Small intestine (tissue), 7 donors: ENCODE measurements around the gene CHST12. TPM values are rescaled to one million over a fixed set of nuclear protein-coding genes. Genes with fewer than 3 reads are reported as not detected.
"Not testable (repeated sequence)": the region's sequence is repeated elsewhere in the genome, so short reads cannot be mapped to it uniquely, and the experiment has no call there.

ENCODE experiments used
- DNase-seq, 2 donors: peaks; one replicate each; pipeline versions ENCODE4 v3.0.0 to v3.0.0-alpha.2; 2013
- FAIRE-seq: peaks from 2 replicates; lab custom pipeline; 2012; peaks lifted over from hg19 to GRCh38; lab: Jason Lieb, UNC
- H3K27ac ChIP-seq, 3 donors: one replicate each; pipeline ENCODE4 v1.5.1; 2013; ENCODE audit warnings: low read length in 2 of 3, mild to moderate bottlenecking in 2 of 3, control low read depth in 1 of 3, inconsistent platforms in 1 of 3, low read depth in 1 of 3, moderate library complexity in 1 of 3
- H3K27me3 ChIP-seq, 3 donors: one replicate each; pipeline ENCODE4 v1.6.1; 2013; ENCODE audit warnings: low read length in 3 of 3, inconsistent platforms in 1 of 3; ENCODE audit not compliant: control insufficient read depth in 3 of 3, insufficient read depth in 3 of 3
- H3K36me3 ChIP-seq, 3 donors: one replicate each; pipeline ENCODE4 v1.6.1; 2013; ENCODE audit warnings: low read length in 3 of 3, inconsistent platforms in 1 of 3, low read depth in 1 of 3, mild to moderate bottlenecking in 1 of 3, moderate library complexity in 1 of 3; ENCODE audit not compliant: control insufficient read depth in 3 of 3, insufficient read depth in 2 of 3
- H3K4me1 ChIP-seq, 3 donors: one replicate each; pipeline ENCODE4 v1.6.1; 2013; ENCODE audit warnings: low read length in 2 of 3, inconsistent platforms in 1 of 3, low read depth in 1 of 3, mild to moderate bottlenecking in 1 of 3, moderate library complexity in 1 of 3; ENCODE audit not compliant: control insufficient read depth in 3 of 3, insufficient read depth in 2 of 3
- H3K4me3 ChIP-seq, 3 donors: one replicate each; pipeline ENCODE4 v1.5.1; 2013; ENCODE audit warnings: low read length in 3 of 3, control low read depth in 1 of 3, inconsistent platforms in 1 of 3, low read depth in 1 of 3, mild to moderate bottlenecking in 1 of 3, moderate library complexity in 1 of 3
- H3K9me3 ChIP-seq, 2 donors: one replicate each; pipeline ENCODE4 v1.6.1; 2013; ENCODE audit warnings: low read depth in 1 of 2, low read length in 1 of 2; ENCODE audit not compliant: control insufficient read depth in 2 of 2, insufficient read depth in 1 of 2
- WGBS, 3 donors: extraction: QIAGEN DNeasy Blood & Tissue Kit; methylation state at CpG; one replicate each; pipeline ENCODE4 v1.1.7; 2013; 5-methylcytosine and 5-hydroxymethylcytosine counted together
- polyA plus RNA-seq, 4 donors: library from polyadenylated mRNA; stranded (reverse) in 3 of 4; unstranded in 1 of 4; fragments of 200-250 nt in 3 of 4; fragments of 120-200 nt in 1 of 4; gene quantifications; one replicate each; pipeline versions ENCODE4 v1.2.1 to v1.2.3, GENCODE V29; 2013
- donor health status: healthy with polysubstance abuse.
- donor health status: control.
- donor health status: control.
- donor health status: Bipolar disorder and iron deficiency.
- donor health status: healthy.

Gene CHST12
- polyA plus RNA-seq, 4 donors = 1.8 to 10.9 (median 6.8) TPM

DNA sequence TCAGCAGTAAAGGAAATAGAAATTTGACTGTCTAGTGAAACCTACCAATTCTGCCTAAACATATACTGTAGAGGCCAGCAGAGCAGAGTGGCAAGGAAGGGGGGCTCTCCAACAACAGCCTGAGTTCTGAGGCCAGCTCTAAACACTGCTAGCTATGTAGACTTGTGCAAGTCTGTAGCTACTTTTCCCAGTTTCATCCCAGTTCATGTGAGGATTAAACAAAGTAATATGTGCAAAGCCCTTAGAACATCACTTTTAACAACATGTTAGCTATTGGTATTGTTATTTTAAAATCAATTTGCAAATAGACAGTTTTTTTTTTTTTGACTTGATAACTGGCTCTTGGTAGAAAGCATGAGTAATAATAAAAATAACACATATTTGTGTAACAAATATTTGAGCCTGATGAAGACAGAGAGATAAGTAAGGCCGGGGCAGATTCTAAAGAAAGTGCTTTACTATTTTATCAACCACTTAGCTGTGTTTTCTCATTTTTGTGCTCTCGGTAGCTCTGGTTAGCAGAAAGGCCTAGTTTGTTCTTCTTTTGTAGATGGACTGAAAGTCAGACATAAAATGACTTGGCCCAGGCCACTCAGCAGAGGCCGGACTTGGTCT, 9.3 kb downstream of the CHST12 start:
- Histone ChIP-seq H3K4me1 (peaks cover 0 to 9% (median 6%) of the 10 kb centered on the region in 3 donors), H3K27ac (no peak overlapping the region), H3K36me3 (peaks cover 0 to 3% (median 0%) of the 10 kb centered on the region in 3 donors), H3K27me3 (no peaks in the 10 kb centered on the region), H3K9me3 (no peaks in the 10 kb centered on the region), H3K4me3 (no peak overlapping the region)
- 77 to 88% (median 77%) methylated on average over 3 of the region's 3 CpGs for WGBS, 3 donors
- FAIRE-seq = no peak
- no peak for DNase-seq

DNA sequence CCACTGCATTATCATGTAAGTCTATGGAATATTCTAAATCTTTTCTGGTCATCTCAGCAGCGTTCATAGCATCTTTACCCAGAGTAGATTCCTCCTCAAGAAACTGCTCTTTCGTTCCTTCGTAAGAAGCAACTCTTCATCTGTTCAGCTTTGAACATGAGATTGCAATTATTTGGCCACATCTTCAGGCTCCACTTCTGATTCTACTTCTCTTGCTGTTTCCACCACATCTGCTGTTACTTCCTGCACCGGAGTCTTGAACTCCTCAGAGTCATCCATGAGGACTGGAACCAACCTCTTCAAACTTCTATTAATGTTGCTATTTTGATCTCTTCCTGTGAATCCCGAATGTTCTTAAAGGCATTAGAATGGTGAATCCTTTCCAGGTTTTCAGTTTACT, 12.7 kb downstream of the CHST12 start:
- 74 to 93% (median 84%) methylated on average over 5 of the region's 5 CpGs for WGBS, 3 donors
- H3K27ac ChIP-seq = no peak overlapping the region
- H3K27me3 ChIP-seq = no peaks in the 10 kb centered on the region
- peaks cover 0 to 14% (median 0%) of the 10 kb centered on the region in 3 donors for H3K36me3 ChIP-seq
- no peaks in the 10 kb centered on the region for H3K9me3 ChIP-seq
- peaks cover 0 to 9% (median 6%) of the 10 kb centered on the region in 3 donors for H3K4me1 ChIP-seq
- FAIRE-seq (no peak), DNase-seq (no peak)
- no peak overlapping the region for H3K4me3 ChIP-seq

DNA sequence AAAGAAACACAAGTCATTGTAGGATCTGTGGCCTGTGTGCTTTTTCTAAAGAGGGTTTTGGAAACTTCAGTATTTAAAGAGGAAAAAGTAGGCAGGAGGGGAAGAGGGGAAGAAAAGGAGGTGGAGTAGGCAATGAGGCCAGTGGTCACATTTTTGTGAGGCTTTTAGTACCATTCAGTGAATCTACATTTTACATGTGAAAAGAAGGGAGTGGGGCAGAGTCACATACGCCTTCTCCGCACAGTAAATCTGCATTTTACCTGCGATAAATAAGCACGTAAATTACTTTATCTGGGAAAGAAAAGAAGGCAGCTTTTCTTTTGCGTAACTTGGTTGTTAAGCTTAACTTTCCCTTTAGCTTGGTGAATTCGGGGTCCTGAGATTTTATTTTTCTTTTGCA, 13.2 kb downstream of the CHST12 start:
- Histone ChIP-seq H3K4me3 (no peak overlapping the region), H3K4me1 (peaks cover 0 to 9% (median 6%) of the 10 kb centered on the region in 3 donors), H3K27me3 (no peaks in the 10 kb centered on the region), H3K9me3 (no peaks in the 10 kb centered on the region), H3K36me3 (peaks cover 0 to 14% (median 0%) of the 10 kb centered on the region in 3 donors), H3K27ac (no peak overlapping the region)
- FAIRE-seq (no peak), DNase-seq (no peak)
- WGBS, 3 donors = 95 to 97% (median 96%) methylated on average over 6 of the region's 6 CpGs

DNA sequence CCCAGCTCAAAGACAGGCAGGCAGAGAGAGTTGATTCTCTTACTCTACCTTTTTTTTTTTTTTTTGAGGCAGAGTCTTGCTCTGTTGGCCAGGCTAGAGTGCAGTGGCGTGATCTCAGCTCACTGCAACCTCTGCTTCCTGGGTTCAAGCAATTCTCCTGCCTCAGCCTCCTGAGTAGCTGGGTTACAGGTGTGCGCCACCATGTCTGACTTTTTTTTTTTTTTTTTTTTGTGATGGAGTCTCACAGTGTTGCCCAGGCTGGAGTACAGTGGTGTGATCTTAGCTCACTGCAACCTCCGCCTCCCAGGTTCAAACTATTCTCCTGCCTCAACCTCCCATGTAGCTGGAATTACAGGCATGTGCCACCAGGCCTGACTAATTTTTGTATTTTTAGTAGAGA, 13.8 kb downstream of the CHST12 start:
- H3K4me1 ChIP-seq, H3K9me3 ChIP-seq, H3K27ac ChIP-seq, DNase-seq, FAIRE-seq, H3K27me3 ChIP-seq, H3K4me3 ChIP-seq: not testable (repeated sequence)
- 96 to 98% (median 97%) methylated on average over 3 of the region's 3 CpGs for WGBS, 3 donors
- H3K36me3 ChIP-seq = peaks cover 0 to 15% (median 0%) of the 10 kb centered on the region in 3 donors

DNA sequence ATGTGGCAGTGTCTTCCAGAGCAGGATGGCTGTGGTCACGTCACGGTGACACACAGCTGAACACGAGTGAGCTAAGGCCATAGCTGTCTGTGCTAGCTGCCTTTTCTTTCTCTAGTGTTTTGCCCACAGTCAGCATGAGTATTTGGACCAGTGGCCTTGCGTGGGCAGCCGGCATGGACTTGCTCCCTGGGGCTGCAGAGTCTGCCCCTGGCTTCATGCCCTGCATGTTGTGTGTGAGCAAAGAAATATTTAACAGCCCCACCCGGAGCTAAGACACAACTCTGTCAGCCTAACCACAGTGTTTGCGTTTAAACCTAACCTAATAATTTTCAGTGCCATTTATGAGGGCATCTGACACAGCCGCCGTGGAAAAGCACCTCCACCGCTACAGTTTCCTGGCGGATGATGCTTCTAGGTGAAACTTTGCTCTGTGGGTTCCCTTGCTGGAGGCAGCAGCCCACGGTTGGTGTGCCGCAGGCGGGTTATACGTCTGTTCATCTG, 14.6 kb downstream of the CHST12 start:
- FAIRE-seq = no peak
- Histone ChIP-seq H3K9me3 (no peaks in the 10 kb centered on the region), H3K36me3 (peaks cover 0 to 20% (median 0%) of the 10 kb centered on the region in 3 donors), H3K27me3 (no peaks in the 10 kb centered on the region), H3K27ac (peak overlapping the region in 1 of 3 donors; percentile 12), H3K4me1 (peaks cover 0 to 1% (median 0%) of the 10 kb centered on the region in 3 donors), H3K4me3 (no peak overlapping the region)
- no peak for DNase-seq
- 67 to 72% (median 69%) methylated on average over 15 of the region's 15 CpGs for WGBS, 3 donors

DNA sequence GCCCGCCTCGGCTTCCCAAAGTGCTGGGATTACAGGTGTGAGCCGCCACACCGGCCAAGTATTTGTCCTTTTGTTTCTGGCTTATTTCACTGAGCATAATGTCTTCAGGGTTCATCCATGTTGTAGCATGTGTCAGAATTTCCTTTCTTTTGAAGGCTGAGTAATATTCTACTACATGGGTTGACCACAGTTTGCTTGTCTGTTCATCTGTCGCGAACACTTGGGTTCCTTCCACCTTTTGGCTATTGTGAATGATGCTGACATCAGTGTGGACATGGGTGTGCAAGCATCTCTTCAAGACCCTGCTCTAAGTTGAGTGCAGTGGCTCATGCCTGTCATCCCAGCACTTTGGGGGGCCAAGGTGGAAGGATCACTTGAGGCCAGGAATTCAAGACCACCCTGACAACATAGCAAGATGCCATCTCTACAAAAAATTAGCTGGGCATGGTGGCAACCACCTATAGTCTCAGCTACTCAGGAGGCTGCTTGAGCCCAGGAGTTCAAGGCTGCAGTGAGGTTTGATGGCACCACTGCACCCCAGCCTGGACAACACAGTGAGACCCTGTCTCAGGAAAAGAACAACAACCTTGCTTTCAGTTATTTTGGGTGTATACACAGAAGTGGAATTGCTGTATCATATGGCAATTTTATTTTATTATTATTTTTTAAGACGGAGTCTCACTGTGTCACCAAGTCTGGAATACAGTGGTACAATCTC, 17.0 kb downstream of the CHST12 start:
- 90 to 95% (median 95%) methylated on average over 7 of the region's 7 CpGs for WGBS, 3 donors
- H3K4me1 ChIP-seq = peaks cover 0 to 2% (median 0%) of the 10 kb centered on the region in 3 donors
- FAIRE-seq = no peak

DNA sequence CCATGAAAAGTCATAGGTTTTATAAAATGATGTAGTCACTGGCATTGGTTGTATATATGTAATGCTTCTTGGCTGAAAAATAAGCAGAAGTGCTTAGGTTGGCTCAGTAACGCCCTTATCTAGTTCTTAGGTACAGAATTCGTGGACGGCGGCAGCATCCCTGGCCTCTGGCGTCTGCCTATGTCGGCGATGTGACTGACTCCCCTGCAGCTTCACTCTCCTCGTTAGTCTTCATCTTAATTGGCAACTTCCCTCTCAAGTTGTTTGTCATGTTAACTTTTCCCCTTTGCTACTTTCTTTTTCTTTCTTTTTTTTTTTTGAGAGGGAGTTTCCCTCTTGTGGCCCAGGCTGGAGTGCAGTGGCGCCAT, 18.5 kb downstream of the CHST12 start:
- H3K9me3 ChIP-seq = no peaks in the 10 kb centered on the region
- peaks cover 0 to 26% (median 0%) of the 10 kb centered on the region in 3 donors for H3K36me3 ChIP-seq
- H3K27me3 ChIP-seq = no peaks in the 10 kb centered on the region
- WGBS, 3 donors = 90 to 97% (median 94%) methylated on average over 9 of the region's 9 CpGs
- H3K4me1 ChIP-seq = peaks cover 0 to 7% (median 0%) of the 10 kb centered on the region in 3 donors
- no peak overlapping the region for H3K4me3 ChIP-seq
- DNase-seq (no peak), FAIRE-seq (no peak)
- H3K27ac ChIP-seq = no peak overlapping the region

More for the DNA sequence above, 17.0 kb downstream of the CHST12 start:
- H3K27me3 ChIP-seq = no peaks in the 10 kb centered on the region
- no peak for DNase-seq
- H3K4me3 ChIP-seq = no peak overlapping the region
- no peaks in the 10 kb centered on the region for H3K9me3 ChIP-seq
- no peak overlapping the region for H3K27ac ChIP-seq
- H3K36me3 ChIP-seq = peaks cover 0 to 26% (median 0%) of the 10 kb centered on the region in 3 donors

DNA sequence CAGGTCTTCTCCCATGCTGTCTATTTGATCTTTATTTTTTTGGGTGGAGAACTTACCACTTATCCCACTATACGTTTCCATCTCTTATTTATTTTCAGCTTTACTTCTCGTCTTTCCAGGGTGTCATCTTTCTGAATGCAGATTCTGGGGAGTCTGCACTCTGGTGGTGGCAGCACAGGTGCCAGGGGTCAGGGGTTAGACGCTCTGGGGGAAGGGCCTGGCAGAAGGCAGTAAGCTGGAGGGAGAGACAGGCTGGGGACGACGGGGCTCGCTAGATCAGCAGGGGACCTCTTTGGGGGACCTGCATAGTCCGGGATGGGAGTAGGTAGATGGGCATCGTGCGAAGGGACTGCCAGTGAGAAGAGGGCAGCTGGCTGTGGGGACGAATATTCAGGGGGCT, 22.3 kb downstream of the CHST12 start:
- WGBS, 3 donors = 89 to 91% (median 90%) methylated on average over 10 of the region's 10 CpGs
- FAIRE-seq (no peak), DNase-seq (no peak)
- Histone ChIP-seq H3K4me1 (peaks cover 0 to 7% (median 0%) of the 10 kb centered on the region in 3 donors), H3K36me3 (peaks cover 0 to 15% (median 0%) of the 10 kb centered on the region in 3 donors), H3K9me3 (peaks cover 0 to 6% of the 10 kb centered on the region in 2 donors), H3K4me3 (no peak overlapping the region), H3K27ac (no peak overlapping the region), H3K27me3 (no peaks in the 10 kb centered on the region)
